B cell (primary cell): Measurements from ENCODE around the gene FMN2. TPM values are rescaled to one million over a fixed set of nuclear protein-coding genes. Genes with fewer than 3 reads are reported as not detected.

ENCODE experiments used
- ATAC-seq: fragments of 200-7000 bp; cut with Tn5 transposase; one replicate; pipeline ENCODE4 v1.10.0; 2021; ENCODE audit warnings: low read depth, mild to moderate bottlenecking, moderate number of reproducible peaks, moderate library complexity
- CTCF ChIA-PET: fragments of 350-600 bp; sonication (Branson Sonifier 250); formaldehyde crosslinking; loops from one replicate; lab custom pipeline; 2021; ENCODE audit warnings: antibody characterized with exemption, inconsistent platforms; lab: Charles Lee
- POLR2A ChIA-PET: fragments of 350-600 bp; sonication (Branson Sonifier 250); formaldehyde crosslinking; loops from one replicate; lab custom pipeline; 2021; ENCODE audit warnings: antibody characterized with exemption; lab: Charles Lee
- DNase-seq: peaks from one replicate; pipeline ENCODE4 v3.0.0; 2013
- H2AFZ ChIP-seq: 2 replicates; pipeline ENCODE4 v1.6.1; 2012; ENCODE audit warnings: mild to moderate bottlenecking, low read depth, low read length; ENCODE audit not compliant: insufficient read depth, poor library complexity, severe bottlenecking
- H3K27ac ChIP-seq, 2 donors: 1 replicate in 1 of 2; 2 replicates in 1 of 2; pipeline ENCODE4 v1.5.1; 2012 to 2013; ENCODE audit warnings: low read length in 2 of 2, mild to moderate bottlenecking in 2 of 2, moderate library complexity in 1 of 2
- H3K27me3 ChIP-seq, 4 experiments: fragments of 200-600 bp in 1 of 4; sonication (generic) in 1 of 4; replicated peaks in 1 of 4; 1 replicate in 2 of 4; 2 replicates in 2 of 4; pipeline versions ENCODE4 v1.6.1 to v1.7.0; 2013 to 2016; ENCODE audit warnings: low read length in 3 of 4, mild to moderate bottlenecking in 2 of 4, mixed read lengths in 1 of 4, moderate library complexity in 1 of 4; ENCODE audit not compliant: insufficient read depth in 4 of 4, control insufficient read depth in 3 of 4; ENCODE audit errors: control extremely low read depth in 1 of 4
- H3K36me3 ChIP-seq, 2 experiments: replicated peaks in 1 of 2; 1 replicate in 1 of 2; 2 replicates in 1 of 2; pipeline versions ENCODE4 v1.6.1 to v1.7.1; 2013; ENCODE audit warnings: low read length in 1 of 2; ENCODE audit not compliant: insufficient read depth in 2 of 2, control insufficient read depth in 1 of 2; ENCODE audit errors: control extremely low read depth in 1 of 2, extremely low read depth in 1 of 2
- H3K4me1 ChIP-seq, 2 donors: fragments of 200-600 bp in 1 of 2; sonication (generic) in 1 of 2; 1 replicate in 1 of 2; 2 replicates in 1 of 2; pipeline versions ENCODE4 v1.5.1 to v1.6.1; 2013 to 2017; ENCODE audit warnings: low read length in 2 of 2; ENCODE audit not compliant: control insufficient read depth in 2 of 2, insufficient read depth in 2 of 2
- H3K4me2 ChIP-seq: replicated peaks from 2 replicates; pipeline ENCODE3; 2012; ENCODE audit warnings: mild to moderate bottlenecking, low read depth, low read length; ENCODE audit not compliant: poor library complexity, severe bottlenecking
- H3K4me3 ChIP-seq, 5 experiments: fragments of 200-600 bp in 1 of 5; sonication (generic) in 1 of 5; 1 replicate in 3 of 5; 2 replicates in 2 of 5; pipeline versions ENCODE4 v1.5.1 to v1.7.0; 2011 to 2016; ENCODE audit warnings: low read length in 4 of 5, mild to moderate bottlenecking in 4 of 5, low read depth in 2 of 5, control low read depth in 1 of 5, moderate library complexity in 1 of 5; ENCODE audit not compliant: insufficient read depth in 1 of 5; ENCODE audit errors: control extremely low read depth in 1 of 5, extremely low read depth in 1 of 5
- H3K79me2 ChIP-seq: fragments of 200-600 bp; sonication (generic); one replicate; pipeline ENCODE4 v1.6.0; 2016; ENCODE audit warnings: low read length; ENCODE audit not compliant: control insufficient read depth, insufficient read depth
- H3K9ac ChIP-seq: fragments of 200-600 bp; sonication (generic); 2 replicates; pipeline ENCODE4 v1.6.1; 2017; ENCODE audit warnings: mild to moderate bottlenecking, low read length, moderate library complexity
- H3K9me3 ChIP-seq, 3 donors: one replicate each; pipeline versions ENCODE4 v1.6.1 to v1.7.1; 2013; ENCODE audit warnings: low read length in 2 of 3; ENCODE audit not compliant: control insufficient read depth in 2 of 3, insufficient read depth in 1 of 3; ENCODE audit errors: control extremely low read depth in 1 of 3
- H4K20me1 ChIP-seq: 2 replicates; pipeline ENCODE4 v1.6.0; 2012; ENCODE audit warnings: mild to moderate bottlenecking, low read length; ENCODE audit not compliant: insufficient read depth, control insufficient read depth, poor library complexity, severe bottlenecking
- H3K27ac Mint-ChIP-seq: one replicate; pipeline ENCODE4 v1.8.0; 2021; ENCODE audit warnings: mixed read lengths
- H3K27me3 Mint-ChIP-seq: one replicate; pipeline ENCODE4 v1.8.0; 2021; ENCODE audit warnings: mixed read lengths
- H3K4me1 Mint-ChIP-seq: one replicate; pipeline ENCODE4 v1.8.0; 2021; ENCODE audit warnings: mixed read lengths
- H3K4me3 Mint-ChIP-seq: one replicate; pipeline ENCODE4 v1.8.0; 2021; ENCODE audit warnings: mixed read lengths
- H3K9me3 Mint-ChIP-seq: one replicate; pipeline ENCODE4 v1.8.0; 2022; ENCODE audit warnings: mixed read lengths; ENCODE audit not compliant: insufficient read depth
- EZH2 ChIP-seq: IDR thresholded peaks from 2 replicates; pipeline ENCODE4 v1.6.1; 2012; ENCODE audit warnings: borderline replicate concordance, low read depth, mild to moderate bottlenecking, moderate library complexity, low read length; ENCODE audit not compliant: insufficient read depth, poor library complexity, severe bottlenecking
- WGBS: methylation state at CpG from one replicate; pipeline ENCODE4 v1.1.5; 2013; ENCODE audit warnings: missing lambda C conversion rate; ENCODE audit not compliant: insufficient coverage; 5-methylcytosine and 5-hydroxymethylcytosine counted together
- intact Hi-C: fragments of 100-400 bp; cut with micrococcal nuclease; formaldehyde crosslinking; loops from one replicate; pipeline ENCODE4 v1.10.0; 2022
- polyA plus RNA-seq: library from polyadenylated mRNA; depleted of rRNA; stranded (reverse); fragments of >200 nt; gene quantifications from 2 replicates; pipeline ENCODE4 v1.2.3, GENCODE V29; 2012
- total RNA-seq, 2 donors: library from RNA; stranded (reverse); fragments of 120-200 nt in 1 of 2; gene quantifications; 1 replicate in 1 of 2; 2 replicates in 1 of 2; pipeline versions ENCODE4 v1.2.3 to v1.2.4, GENCODE V29; 2013 to 2022
- TF ChIP-seq, protein P1 (sequence below): fragments of 200-600 bp; IDR thresholded peaks from one replicate; pipeline ENCODE4 v1.8.0; 2022; ENCODE audit warnings: antibody characterized with exemption, mild to moderate bottlenecking

FMN2 gene
- total and polyA plus RNA-seq, 2 donors (not counting 1 experiment from before 2014, with no cell fraction given): not detected

DNA sequence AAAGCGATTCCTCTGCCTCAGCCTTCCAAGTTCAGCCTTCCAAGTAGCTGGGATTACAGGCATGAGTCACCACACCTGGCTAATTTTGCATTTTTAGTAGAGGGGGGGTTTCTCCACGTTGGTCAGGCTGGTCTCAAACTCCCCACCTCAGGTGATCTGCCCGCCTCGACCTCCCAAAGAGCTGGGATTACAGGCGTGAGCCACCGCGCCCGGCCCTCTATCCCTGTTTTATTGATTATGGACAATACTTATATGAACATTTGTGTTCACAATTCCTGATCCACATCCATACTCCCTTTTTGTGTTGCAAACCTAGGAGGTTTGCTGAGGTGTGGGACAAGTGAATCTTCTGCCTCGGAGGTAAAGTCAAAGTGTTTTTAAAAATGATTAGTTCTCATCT lies 275.0 kb downstream of the FMN2 start:
- Mint-ChIP-seq H3K9me3 (peaks cover 8% of the 10 kb centered on the region), H3K27me3 (no peaks in the 10 kb centered on the region), H3K4me3 (no peak overlapping the region), H3K4me1 (no peaks in the 10 kb centered on the region), H3K27ac (no peak overlapping the region)
- Histone ChIP-seq H3K4me3 (no peak overlapping the region), H3K36me3 (no peaks in the 10 kb centered on the region), H3K27me3 (no peaks in the 10 kb centered on the region), H3K27ac (no peak overlapping the region), H3K79me2 (no peaks in the 10 kb centered on the region), H2AFZ (no peak overlapping the region), H3K4me2 (no peak overlapping the region), H3K9me3 (peaks cover 0 to 6% (median 0%) of the 10 kb centered on the region in 3 donors), H4K20me1 (no peaks in the 10 kb centered on the region), H3K9ac (no peak overlapping the region), H3K4me1 (no peaks in the 10 kb centered on the region)
- ChIA-PET CTCF (no interaction called here), POLR2A (no interaction called here)
- WGBS: 80% methylated on average over 2 of the region's 9 CpGs
- TF ChIP-seq, protein P1, sequence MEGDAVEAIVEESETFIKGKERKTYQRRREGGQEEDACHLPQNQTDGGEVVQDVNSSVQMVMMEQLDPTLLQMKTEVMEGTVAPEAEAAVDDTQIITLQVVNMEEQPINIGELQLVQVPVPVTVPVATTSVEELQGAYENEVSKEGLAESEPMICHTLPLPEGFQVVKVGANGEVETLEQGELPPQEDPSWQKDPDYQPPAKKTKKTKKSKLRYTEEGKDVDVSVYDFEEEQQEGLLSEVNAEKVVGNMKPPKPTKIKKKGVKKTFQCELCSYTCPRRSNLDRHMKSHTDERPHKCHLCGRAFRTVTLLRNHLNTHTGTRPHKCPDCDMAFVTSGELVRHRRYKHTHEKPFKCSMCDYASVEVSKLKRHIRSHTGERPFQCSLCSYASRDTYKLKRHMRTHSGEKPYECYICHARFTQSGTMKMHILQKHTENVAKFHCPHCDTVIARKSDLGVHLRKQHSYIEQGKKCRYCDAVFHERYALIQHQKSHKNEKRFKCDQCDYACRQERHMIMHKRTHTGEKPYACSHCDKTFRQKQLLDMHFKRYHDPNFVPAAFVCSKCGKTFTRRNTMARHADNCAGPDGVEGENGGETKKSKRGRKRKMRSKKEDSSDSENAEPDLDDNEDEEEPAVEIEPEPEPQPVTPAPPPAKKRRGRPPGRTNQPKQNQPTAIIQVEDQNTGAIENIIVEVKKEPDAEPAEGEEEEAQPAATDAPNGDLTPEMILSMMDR: no peak
- TF ChIP-seq EZH2: no peak
- intact Hi-C loops: no loop called here
- no peak for ATAC-seq
- DNase-seq: no peak

DNA sequence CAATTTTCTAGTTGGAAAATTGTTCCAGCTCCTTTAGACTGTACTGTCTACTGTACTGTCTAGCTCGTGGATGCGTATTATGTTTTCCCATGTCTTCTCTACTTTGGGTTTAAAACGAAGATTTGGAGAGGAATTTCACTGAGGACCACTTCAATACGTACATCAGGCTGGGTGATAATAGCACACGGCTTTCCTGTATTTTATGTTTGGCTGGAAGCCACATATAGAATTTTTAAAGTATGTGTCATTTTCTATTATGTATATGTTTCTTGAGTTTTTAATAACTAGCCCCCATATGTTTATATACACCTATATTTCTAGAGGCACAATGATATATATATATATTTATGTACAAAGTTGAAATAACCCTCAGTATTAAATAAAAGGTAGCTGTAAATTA lies 293.9 kb downstream of the FMN2 start:
- Histone ChIP-seq H3K9ac (no peak overlapping the region), H4K20me1 (no peaks in the 10 kb centered on the region), H3K4me2 (no peak overlapping the region), H3K27me3 (no peaks in the 10 kb centered on the region), H2AFZ (no peak overlapping the region), H3K4me1 (no peaks in the 10 kb centered on the region), H3K79me2 (no peaks in the 10 kb centered on the region), H3K4me3 (no peak overlapping the region), H3K36me3 (no peaks in the 10 kb centered on the region), H3K27ac (no peak overlapping the region), H3K9me3 (peaks cover 1 to 10% (median 5%) of the 10 kb centered on the region in 3 donors)
- H3K9me3 Mint-ChIP-seq: no peaks in the 10 kb centered on the region
- H3K27me3 Mint-ChIP-seq: no peaks in the 10 kb centered on the region
- ATAC-seq: no peak
- DNase-seq: no peak
- WGBS: 100% methylated on average over 2 of the region's 5 CpGs
- H3K4me1 Mint-ChIP-seq: no peaks in the 10 kb centered on the region
- no peak overlapping the region for H3K4me3 Mint-ChIP-seq
- no peak for TF ChIP-seq EZH2
- TF ChIP-seq, protein P1: no peak
- intact Hi-C loops: no loop called here
- ChIA-PET CTCF (no interaction called here), POLR2A (no interaction called here)
- no peak overlapping the region for H3K27ac Mint-ChIP-seq
